ENCODE data around the gene LARGE1. TPM values are rescaled to one million over a fixed set of nuclear protein-coding genes. Genes with fewer than 3 reads are reported as not detected.

Gene LARGE1
- total RNA-seq, 1 experiment from 2014 or later: 1.5 TPM

DNA sequence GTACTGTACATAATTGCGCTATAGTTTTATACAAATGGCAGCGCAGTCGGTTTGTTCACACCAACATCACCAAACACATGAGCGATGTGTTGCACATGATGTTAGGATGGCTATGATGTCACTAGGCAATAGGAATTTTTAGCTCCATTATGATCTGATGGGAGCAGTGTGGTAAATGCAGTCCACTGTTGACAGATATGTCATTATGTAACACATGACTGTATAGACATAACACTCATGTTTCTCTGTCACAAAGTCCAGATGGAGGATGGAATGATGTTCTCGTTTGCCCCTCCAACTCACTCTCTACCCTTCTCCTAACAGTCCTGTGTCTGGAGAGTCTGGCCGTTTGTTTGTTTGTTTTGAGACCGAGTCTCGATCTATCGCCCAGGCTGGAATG is 288.5 kb downstream of the LARGE1 start:
- Histone ChIP-seq H3K27ac (ENCODE audit: low read depth, low read length) (no peak overlapping the region), H3K27me3 (ENCODE audit: insufficient read depth, low read length) (no peaks in the 10 kb centered on the region), H3K4me3 (replicated peaks in 1 of 2; ENCODE audit: low read depth in 1 of 2, low read length in 2 of 2) (no peak overlapping the region), H3K4me1 (ENCODE audit: control insufficient read depth in 1 of 2, insufficient read depth in 2 of 2, low read length in 2 of 2) (no peaks in the 10 kb centered on the region), H3K36me3 (ENCODE audit: control insufficient read depth in 1 of 2, insufficient read depth in 2 of 2, low read length in 2 of 2) (no peaks in the 10 kb centered on the region), H3K9ac (ENCODE audit: low read length) (no peak overlapping the region), H4K20me1 (ENCODE audit: insufficient read depth) (no peaks in the 10 kb centered on the region), H3K9me2 (ENCODE audit: insufficient read depth) (no peaks in the 10 kb centered on the region), H3K79me2 (ENCODE audit: insufficient read depth, low read length) (no peaks in the 10 kb centered on the region), H3K9me3 (ENCODE audit: control insufficient read depth in 1 of 2, insufficient read depth in 1 of 2, low read depth in 1 of 2, low read length in 2 of 2) (peaks cover 8 to 32% of the 10 kb centered on the region in 2 experiments; a peak in 2 of 4 replicates), H3K4me2 (ENCODE audit: low read length) (no peak overlapping the region), H2AFZ (ENCODE audit: low read depth, low read length, poor library complexity, severe bottlenecking) (no peak overlapping the region)
- POLR2A ChIA-PET: no interaction called here
- intact Hi-C loops (cut with micrococcal nuclease): no loop called here
- no TSS peak for BruUV-seq (replicated peaks)
- DNase-seq (ENCODE audit: low read depth, low spot score): no peak
- RAD21 ChIA-PET (ENCODE audit: low non-redundant PET in 1 of 2, low total read pairs in 2 of 2, uncharacterized antibody in 2 of 2, unreplicated experiment in 2 of 2): no interaction called here
- ATAC-seq: no peak
- CTCF ChIA-PET: no interaction called here
- no peak for TF ChIP-seq JUND (IDR thresholded peaks at IDR 0.05)
- no peak for TF ChIP-seq ZFX (IDR thresholded peaks at IDR 0.05)
- no peak for TF ChIP-seq SIN3A (IDR thresholded peaks at IDR 0.05; ENCODE audit: low read depth)
- TF ChIP-seq RAD21 (IDR thresholded peaks at IDR 0.05; ENCODE audit: low read depth): no peak
- TF ChIP-seq, protein P1, sequence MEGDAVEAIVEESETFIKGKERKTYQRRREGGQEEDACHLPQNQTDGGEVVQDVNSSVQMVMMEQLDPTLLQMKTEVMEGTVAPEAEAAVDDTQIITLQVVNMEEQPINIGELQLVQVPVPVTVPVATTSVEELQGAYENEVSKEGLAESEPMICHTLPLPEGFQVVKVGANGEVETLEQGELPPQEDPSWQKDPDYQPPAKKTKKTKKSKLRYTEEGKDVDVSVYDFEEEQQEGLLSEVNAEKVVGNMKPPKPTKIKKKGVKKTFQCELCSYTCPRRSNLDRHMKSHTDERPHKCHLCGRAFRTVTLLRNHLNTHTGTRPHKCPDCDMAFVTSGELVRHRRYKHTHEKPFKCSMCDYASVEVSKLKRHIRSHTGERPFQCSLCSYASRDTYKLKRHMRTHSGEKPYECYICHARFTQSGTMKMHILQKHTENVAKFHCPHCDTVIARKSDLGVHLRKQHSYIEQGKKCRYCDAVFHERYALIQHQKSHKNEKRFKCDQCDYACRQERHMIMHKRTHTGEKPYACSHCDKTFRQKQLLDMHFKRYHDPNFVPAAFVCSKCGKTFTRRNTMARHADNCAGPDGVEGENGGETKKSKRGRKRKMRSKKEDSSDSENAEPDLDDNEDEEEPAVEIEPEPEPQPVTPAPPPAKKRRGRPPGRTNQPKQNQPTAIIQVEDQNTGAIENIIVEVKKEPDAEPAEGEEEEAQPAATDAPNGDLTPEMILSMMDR (IDR thresholded peaks at IDR 0.05 in 2 of 3, conservative IDR thresholded peaks at IDR 0.05 in 1 of 3; ENCODE audit: borderline replicate concordance in 1 of 3, insufficient read depth in 1 of 3, low read depth in 2 of 3, low read length in 2 of 3): no peak
- TF ChIP-seq SRF (IDR thresholded peaks at IDR 0.05; ENCODE audit: low read depth): no peak
- no peak for TF ChIP-seq EGR1 (IDR thresholded peaks at IDR 0.05; ENCODE audit: low read depth)
- no peak for TF ChIP-seq POLR2A (IDR thresholded peaks at IDR 0.05; ENCODE audit: borderline replicate concordance, extremely low read depth, insufficient read depth, insufficient read length)
- no peak for TF ChIP-seq CEBPB (IDR thresholded peaks at IDR 0.05; ENCODE audit: low read depth)
- no peak for TF ChIP-seq ELF1 (IDR thresholded peaks at IDR 0.05; ENCODE audit: borderline replicate concordance, low read depth)
- TF ChIP-seq EZH2phosphoT487 (IDR thresholded peaks at IDR 0.05; ENCODE audit: borderline replicate concordance): no peak
- TF ChIP-seq, protein P2, sequence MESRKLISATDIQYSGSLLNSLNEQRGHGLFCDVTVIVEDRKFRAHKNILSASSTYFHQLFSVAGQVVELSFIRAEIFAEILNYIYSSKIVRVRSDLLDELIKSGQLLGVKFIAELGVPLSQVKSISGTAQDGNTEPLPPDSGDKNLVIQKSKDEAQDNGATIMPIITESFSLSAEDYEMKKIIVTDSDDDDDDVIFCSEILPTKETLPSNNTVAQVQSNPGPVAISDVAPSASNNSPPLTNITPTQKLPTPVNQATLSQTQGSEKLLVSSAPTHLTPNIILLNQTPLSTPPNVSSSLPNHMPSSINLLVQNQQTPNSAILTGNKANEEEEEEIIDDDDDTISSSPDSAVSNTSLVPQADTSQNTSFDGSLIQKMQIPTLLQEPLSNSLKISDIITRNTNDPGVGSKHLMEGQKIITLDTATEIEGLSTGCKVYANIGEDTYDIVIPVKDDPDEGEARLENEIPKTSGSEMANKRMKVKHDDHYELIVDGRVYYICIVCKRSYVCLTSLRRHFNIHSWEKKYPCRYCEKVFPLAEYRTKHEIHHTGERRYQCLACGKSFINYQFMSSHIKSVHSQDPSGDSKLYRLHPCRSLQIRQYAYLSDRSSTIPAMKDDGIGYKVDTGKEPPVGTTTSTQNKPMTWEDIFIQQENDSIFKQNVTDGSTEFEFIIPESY (IDR thresholded peaks at IDR 0.05; ENCODE audit: extremely low read depth, insufficient replicate concordance, low read length): no peak
- TF ChIP-seq, protein P3, sequence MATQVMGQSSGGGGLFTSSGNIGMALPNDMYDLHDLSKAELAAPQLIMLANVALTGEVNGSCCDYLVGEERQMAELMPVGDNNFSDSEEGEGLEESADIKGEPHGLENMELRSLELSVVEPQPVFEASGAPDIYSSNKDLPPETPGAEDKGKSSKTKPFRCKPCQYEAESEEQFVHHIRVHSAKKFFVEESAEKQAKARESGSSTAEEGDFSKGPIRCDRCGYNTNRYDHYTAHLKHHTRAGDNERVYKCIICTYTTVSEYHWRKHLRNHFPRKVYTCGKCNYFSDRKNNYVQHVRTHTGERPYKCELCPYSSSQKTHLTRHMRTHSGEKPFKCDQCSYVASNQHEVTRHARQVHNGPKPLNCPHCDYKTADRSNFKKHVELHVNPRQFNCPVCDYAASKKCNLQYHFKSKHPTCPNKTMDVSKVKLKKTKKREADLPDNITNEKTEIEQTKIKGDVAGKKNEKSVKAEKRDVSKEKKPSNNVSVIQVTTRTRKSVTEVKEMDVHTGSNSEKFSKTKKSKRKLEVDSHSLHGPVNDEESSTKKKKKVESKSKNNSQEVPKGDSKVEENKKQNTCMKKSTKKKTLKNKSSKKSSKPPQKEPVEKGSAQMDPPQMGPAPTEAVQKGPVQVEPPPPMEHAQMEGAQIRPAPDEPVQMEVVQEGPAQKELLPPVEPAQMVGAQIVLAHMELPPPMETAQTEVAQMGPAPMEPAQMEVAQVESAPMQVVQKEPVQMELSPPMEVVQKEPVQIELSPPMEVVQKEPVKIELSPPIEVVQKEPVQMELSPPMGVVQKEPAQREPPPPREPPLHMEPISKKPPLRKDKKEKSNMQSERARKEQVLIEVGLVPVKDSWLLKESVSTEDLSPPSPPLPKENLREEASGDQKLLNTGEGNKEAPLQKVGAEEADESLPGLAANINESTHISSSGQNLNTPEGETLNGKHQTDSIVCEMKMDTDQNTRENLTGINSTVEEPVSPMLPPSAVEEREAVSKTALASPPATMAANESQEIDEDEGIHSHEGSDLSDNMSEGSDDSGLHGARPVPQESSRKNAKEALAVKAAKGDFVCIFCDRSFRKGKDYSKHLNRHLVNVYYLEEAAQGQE (IDR thresholded peaks at IDR 0.05; ENCODE audit: low read depth): no peak
- TF ChIP-seq TCF7L2 (IDR thresholded peaks at IDR 0.05; ENCODE audit: borderline replicate concordance, extremely low read depth, insufficient read depth, insufficient read length): no peak
- TF ChIP-seq EZH2 (IDR thresholded peaks at IDR 0.05): no peak
- TF ChIP-seq CBX3 (IDR thresholded peaks at IDR 0.05; ENCODE audit: low read depth): no peak
- no peak for TF ChIP-seq SP1 (IDR thresholded peaks at IDR 0.05; ENCODE audit: low read depth)
- no peak for TF ChIP-seq ZNF274 (IDR thresholded peaks at IDR 0.05; ENCODE audit: low read depth, low read length)
- TF ChIP-seq POLR2AphosphoS5 (IDR thresholded peaks at IDR 0.05; ENCODE audit: low read depth, low read length): no peak
